ENCODE results near the gene CLIC1. TPM values are rescaled to one million over a fixed set of nuclear protein-coding genes. Genes with fewer than 3 reads are reported as not detected.

CLIC1 gene
- total RNA-seq, 2 experiments from 2014 or later, result 314 to 413 TPM

DNA sequence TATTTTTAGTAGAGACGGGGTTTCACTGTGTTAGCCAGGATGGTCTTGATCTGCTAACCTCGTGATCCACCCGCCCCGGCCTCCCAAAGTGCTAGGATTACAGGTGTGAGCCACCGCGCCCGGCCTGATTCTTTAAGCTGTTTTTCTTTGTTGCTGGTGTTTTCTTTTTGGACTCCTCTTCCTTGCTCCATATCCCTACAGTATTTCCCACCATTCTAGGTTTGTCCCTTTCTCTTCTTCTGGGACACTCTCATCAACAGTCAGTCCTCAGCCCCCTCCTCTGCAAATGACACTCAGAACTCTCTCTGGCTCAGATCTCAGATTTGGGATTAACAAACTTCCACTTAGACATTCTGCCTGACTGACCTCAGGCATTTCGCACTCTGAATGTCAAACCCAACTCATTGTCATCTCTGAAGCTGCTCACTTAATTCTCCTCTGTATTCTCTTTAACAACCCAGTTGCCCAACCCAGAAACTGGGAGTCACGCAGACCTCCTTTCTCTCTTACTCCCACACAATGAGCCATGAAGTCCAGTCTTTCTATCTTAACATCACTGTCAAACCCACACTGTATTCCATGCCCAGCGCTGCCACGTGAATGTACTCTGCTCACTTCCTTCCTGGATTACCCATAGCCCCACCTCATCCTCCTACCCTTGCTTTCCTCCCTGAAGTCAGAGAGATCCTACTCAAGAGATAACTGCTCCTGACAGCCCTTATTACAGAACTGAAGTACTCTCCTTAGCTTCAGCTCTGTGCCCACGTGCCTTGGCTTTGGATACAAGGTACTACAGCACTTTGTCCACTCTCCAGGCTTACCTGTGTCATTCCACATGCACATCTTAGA lies 10.6 kb downstream of the CLIC1 start:
- TF ChIP-seq, protein P1, sequence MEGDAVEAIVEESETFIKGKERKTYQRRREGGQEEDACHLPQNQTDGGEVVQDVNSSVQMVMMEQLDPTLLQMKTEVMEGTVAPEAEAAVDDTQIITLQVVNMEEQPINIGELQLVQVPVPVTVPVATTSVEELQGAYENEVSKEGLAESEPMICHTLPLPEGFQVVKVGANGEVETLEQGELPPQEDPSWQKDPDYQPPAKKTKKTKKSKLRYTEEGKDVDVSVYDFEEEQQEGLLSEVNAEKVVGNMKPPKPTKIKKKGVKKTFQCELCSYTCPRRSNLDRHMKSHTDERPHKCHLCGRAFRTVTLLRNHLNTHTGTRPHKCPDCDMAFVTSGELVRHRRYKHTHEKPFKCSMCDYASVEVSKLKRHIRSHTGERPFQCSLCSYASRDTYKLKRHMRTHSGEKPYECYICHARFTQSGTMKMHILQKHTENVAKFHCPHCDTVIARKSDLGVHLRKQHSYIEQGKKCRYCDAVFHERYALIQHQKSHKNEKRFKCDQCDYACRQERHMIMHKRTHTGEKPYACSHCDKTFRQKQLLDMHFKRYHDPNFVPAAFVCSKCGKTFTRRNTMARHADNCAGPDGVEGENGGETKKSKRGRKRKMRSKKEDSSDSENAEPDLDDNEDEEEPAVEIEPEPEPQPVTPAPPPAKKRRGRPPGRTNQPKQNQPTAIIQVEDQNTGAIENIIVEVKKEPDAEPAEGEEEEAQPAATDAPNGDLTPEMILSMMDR (conservative IDR thresholded peaks at IDR 0.05; ENCODE audit: low read length), result no peak
- no peak for TF ChIP-seq EZH2phosphoT487 (IDR thresholded peaks at IDR 0.05; ENCODE audit: borderline replicate concordance, low read depth, low read length)
- DNase-seq (ENCODE audit: low spot score), result no peak
- intact Hi-C loops (cut with micrococcal nuclease; ENCODE audit: unreplicated experiment), result loop anchor here (2.0 kb wide), 2 partner anchors 23 to 45 kb away; partner anchors contain the start of genes ABHD16A and LY6G5C
- no peak overlapping the region for H2AFZ ChIP-seq (ENCODE audit: low read length)
- H3K4me2 ChIP-seq (ENCODE audit: low read length), result no peak overlapping the region
- no TSS peak for BruUV-seq (replicated peaks)
- no peaks in the 10 kb centered on the region for H3K9me3 ChIP-seq (ENCODE audit: low read length)
- H3K4me1 ChIP-seq (ENCODE audit: insufficient read depth, low read length, poor library complexity, severe bottlenecking), result peaks cover 41% of the 10 kb centered on the region
- H3K79me2 ChIP-seq (ENCODE audit: insufficient read depth, low read depth, low read length), result no peaks in the 10 kb centered on the region
- CTCF ChIA-PET (ENCODE audit: unreplicated experiment), result no interaction called here
- POLR2A ChIA-PET, result interaction anchor here (0.6 to 1.9 kb wide), 5 partner anchors 11 to 815 kb away, joined by 3 to 7 read pairs (median 4); partner anchors contain the start of gene LY6G6D
- no peak overlapping the region for H3K27ac ChIP-seq (ENCODE audit: low read depth, low read length, poor library complexity, severe bottlenecking)
- peaks cover 30% of the 10 kb centered on the region for H3K36me3 ChIP-seq (ENCODE audit: insufficient read depth, low read length)
- H3K9me2 ChIP-seq (ENCODE audit: insufficient read depth, low read length), result no peaks in the 10 kb centered on the region
- H3K4me3 ChIP-seq (ENCODE audit: low read depth, low read length, poor library complexity, severe bottlenecking), result no peak overlapping the region
- no peaks in the 10 kb centered on the region for H4K20me1 ChIP-seq (ENCODE audit: insufficient read depth, low read length)

DNA sequence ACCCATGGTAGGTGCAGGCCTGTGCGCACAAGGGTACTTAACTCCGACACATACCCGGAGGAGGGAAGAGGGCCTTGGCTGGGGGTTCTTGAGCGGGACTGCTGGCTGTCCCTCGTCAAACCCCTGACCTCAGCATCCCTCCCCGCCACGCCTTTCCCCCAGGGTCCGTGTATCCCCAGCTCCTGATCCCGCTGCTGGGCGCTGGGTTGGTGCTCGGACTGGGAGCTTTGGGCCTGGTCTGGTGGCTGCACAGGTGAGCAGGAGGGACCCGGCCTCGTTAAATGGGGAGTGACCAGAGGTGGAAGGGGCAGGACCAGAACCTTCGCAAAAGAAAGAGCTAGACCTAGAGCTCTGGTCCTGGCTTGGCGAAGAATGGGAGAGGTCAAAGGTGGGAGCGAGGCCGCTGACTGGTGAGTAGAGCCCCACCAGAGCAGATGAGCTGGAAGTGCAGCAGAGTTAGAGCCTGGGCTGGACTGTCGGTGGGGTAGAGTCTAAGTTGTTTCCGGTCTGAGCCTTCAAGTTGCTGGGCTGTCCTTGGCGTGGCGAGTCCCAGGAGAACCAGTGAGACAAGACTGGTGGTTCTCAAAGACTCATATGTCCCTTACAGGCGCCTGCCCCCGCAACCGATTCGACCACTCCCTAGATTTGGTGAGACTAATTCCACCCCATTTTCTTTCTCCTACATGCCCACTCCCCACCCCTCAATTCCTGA lies 12.2 kb downstream of the CLIC1 start:
- no peaks in the 10 kb centered on the region for H3K79me2 ChIP-seq (ENCODE audit: insufficient read depth, low read depth, low read length)
- H3K36me3 ChIP-seq (ENCODE audit: insufficient read depth, low read length), result peaks cover 24% of the 10 kb centered on the region; the same call in 1 of the 2 replicates
- intact Hi-C loops (cut with micrococcal nuclease; ENCODE audit: unreplicated experiment), result no loop called here
- no peak overlapping the region for H2AFZ ChIP-seq (ENCODE audit: low read length)
- H3K4me3 ChIP-seq (ENCODE audit: low read depth, low read length, poor library complexity, severe bottlenecking), result no peak overlapping the region
- CTCF ChIA-PET (ENCODE audit: unreplicated experiment), result interaction anchor here (0.6 kb wide), 1 partner anchor 34 kb away, joined by 3 read pairs; no protein-coding TSS in a partner anchor
- no peaks in the 10 kb centered on the region for H3K9me2 ChIP-seq (ENCODE audit: insufficient read depth, low read length)
- no peak overlapping the region for H3K4me2 ChIP-seq (ENCODE audit: low read length)
- TF ChIP-seq, protein P1 (conservative IDR thresholded peaks at IDR 0.05; ENCODE audit: low read length), result no peak
- POLR2A ChIA-PET, result interaction anchor here (0.9 to 1.9 kb wide), 2 partner anchors 9 to 21 kb away, joined by 3 to 7 read pairs; partner anchors contain the start of genes ABHD16A and LY6G6D
- BruUV-seq (replicated peaks), result no TSS peak
- peaks cover 27% of the 10 kb centered on the region for H3K4me1 ChIP-seq (ENCODE audit: insufficient read depth, low read length, poor library complexity, severe bottlenecking)
- no peaks in the 10 kb centered on the region for H3K9me3 ChIP-seq (ENCODE audit: low read length)
- no peak for DNase-seq (ENCODE audit: low spot score)
- no peak overlapping the region for H3K27ac ChIP-seq (ENCODE audit: low read depth, low read length, poor library complexity, severe bottlenecking)
- H4K20me1 ChIP-seq (ENCODE audit: insufficient read depth, low read length), result no peaks in the 10 kb centered on the region

All from OCI-LY7 (cell line).